Measurements from ENCODE around the gene RNF144B. TPM values are rescaled to one million over a fixed set of nuclear protein-coding genes. Genes with fewer than 3 reads are reported as not detected.
A peak's percentile ranks its signal among the peaks of the same experiment; 100 is the strongest.

The RNF144B gene
- total and polyA plus RNA-seq, 9 of the 15 experiments (the other 6 are each of a cell fraction or from before 2014, with no cell fraction given) = 0.01 TPM; not detected in 8

DNA sequence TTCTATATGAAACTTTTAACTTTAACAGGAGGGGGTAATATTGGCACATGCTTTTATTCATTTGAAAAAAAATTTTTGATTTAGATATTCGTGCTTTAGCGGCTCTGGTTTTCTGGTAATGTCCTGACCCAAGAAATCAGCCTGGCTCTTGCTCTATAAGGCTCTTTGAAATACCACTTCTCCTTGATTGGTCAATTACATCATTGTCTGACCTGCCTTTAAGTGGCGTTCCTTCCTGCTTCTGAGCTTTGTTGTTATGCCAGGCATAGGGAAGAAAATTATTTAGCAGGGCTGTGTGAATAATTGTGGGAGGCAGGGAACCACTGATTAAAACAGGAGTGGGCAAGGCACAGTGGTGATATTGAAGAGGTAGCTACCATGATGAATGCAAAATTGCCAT, 3.9 kb downstream of the RNF144B start (continued):
- TF ChIP-seq, protein P1, sequence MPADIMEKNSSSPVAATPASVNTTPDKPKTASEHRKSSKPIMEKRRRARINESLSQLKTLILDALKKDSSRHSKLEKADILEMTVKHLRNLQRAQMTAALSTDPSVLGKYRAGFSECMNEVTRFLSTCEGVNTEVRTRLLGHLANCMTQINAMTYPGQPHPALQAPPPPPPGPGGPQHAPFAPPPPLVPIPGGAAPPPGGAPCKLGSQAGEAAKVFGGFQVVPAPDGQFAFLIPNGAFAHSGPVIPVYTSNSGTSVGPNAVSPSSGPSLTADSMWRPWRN (IDR thresholded peaks at IDR 0.05; ENCODE audit: low read depth) = no peak
- no peak for TF ChIP-seq KAT8 (IDR thresholded peaks at IDR 0.05; ENCODE audit: low read depth)
- no peak for TF ChIP-seq KAT7 (CRISPR knock-in tag; IDR thresholded peaks at IDR 0.05; ENCODE audit: borderline replicate concordance)
- no peak for TF ChIP-seq PCBP2 (IDR thresholded peaks at IDR 0.05; ENCODE audit: low read depth, low read length, poor library complexity, severe bottlenecking)
- TF ChIP-seq, protein P2, sequence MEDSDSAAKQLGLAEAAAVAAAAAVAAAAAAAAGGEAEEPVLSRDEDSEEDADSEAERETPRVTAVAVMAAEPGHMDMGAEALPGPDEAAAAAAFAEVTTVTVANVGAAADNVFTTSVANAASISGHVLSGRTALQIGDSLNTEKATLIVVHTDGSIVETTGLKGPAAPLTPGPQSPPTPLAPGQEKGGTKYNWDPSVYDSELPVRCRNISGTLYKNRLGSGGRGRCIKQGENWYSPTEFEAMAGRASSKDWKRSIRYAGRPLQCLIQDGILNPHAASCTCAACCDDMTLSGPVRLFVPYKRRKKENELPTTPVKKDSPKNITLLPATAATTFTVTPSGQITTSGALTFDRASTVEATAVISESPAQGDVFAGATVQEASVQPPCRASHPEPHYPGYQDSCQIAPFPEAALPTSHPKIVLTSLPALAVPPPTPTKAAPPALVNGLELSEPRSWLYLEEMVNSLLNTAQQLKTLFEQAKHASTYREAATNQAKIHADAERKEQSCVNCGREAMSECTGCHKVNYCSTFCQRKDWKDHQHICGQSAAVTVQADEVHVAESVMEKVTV (CRISPR knock-in tag; IDR thresholded peaks at IDR 0.05) = no peak
- no peak for TF ChIP-seq MTA3 (IDR thresholded peaks at IDR 0.05; ENCODE audit: borderline replicate concordance)
- no peak for TF ChIP-seq ZKSCAN1 (IDR thresholded peaks at IDR 0.05; ENCODE audit: low read depth, low read length)

DNA sequence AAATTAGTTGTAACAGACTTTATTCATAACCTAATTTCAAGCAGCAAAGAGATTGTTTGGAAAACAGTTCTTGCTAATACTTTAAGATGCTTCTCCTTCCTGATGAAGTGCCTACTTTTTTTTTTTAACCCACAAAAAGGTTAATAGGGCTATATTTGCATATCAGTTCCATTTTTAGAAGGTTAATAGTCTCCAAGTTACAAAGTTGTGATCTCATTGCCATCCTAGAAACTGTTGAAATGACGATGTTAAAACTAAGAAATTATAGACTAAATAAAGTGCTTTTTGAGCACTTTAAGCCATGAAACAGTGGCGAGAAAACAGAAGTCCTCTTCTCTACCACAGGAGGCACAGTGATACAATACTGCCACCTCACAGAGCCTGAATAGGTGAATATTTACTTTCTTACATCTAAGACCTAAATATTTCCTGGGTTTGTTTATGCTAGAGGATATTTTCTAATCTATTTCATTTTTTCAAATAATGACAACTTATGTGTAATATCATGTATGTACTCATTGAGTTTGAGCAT, 5.3 kb downstream of the RNF144B start:
- CTCF ChIA-PET (ENCODE audit: low intra/inter-chr PET ratio) = no interaction called here
- Histone ChIP-seq H3K9me1 (ENCODE audit: control insufficient read depth, insufficient read depth, low read length) (no peaks in the 10 kb centered on the region), H3K27ac (ENCODE audit: extremely low read depth, low read depth, low read length) (no peak overlapping the region), H3K79me2 (ENCODE audit: control insufficient read depth, insufficient read depth, low read length) (no peaks in the 10 kb centered on the region), H3K9ac (ENCODE audit: insufficient read depth in 1 of 2, low read depth in 2 of 2, low read length in 2 of 2) (no peak overlapping the region), H2AFZ (ENCODE audit: low read depth, low read length) (no peak overlapping the region), H3K27me3 (ENCODE audit: control insufficient read depth in 2 of 2, insufficient read depth in 2 of 2, low read length in 2 of 2) (peaks cover 5 to 15% of the 10 kb centered on the region in 2 experiments; a peak in 4 of 5 replicates), H3K4me1 (replicated peaks in 1 of 2; ENCODE audit: control insufficient read depth in 2 of 2, insufficient read depth in 2 of 2, low read length in 2 of 2) (peaks cover 0 to 1% of the 10 kb centered on the region in 2 experiments; a peak in 2 of 5 replicates), H4K20me1 (replicated peaks; ENCODE audit: control insufficient read depth, insufficient read depth, low read length) (no peaks in the 10 kb centered on the region), H3K4me3 (no peak overlapping the region), H3K4me2 (ENCODE audit: insufficient read depth, low read length) (no peak overlapping the region), H3K36me3 (ENCODE audit: control insufficient read depth, insufficient read depth, low read length) (no peaks in the 10 kb centered on the region), H3K9me3 (replicated peaks; ENCODE audit: control insufficient read depth, insufficient read depth, low read depth, low read length) (no peaks in the 10 kb centered on the region)
- POLR2A ChIA-PET = no interaction called here
- ATAC-seq (peak; percentile 62), FAIRE-seq (no peak), DNase-seq (ENCODE audit: extremely low read depth in 1 of 4, low spot score in 3 of 4) (no peak)
- WGBS (ENCODE audit: insufficient coverage, low coverage, missing lambda C conversion rate) = 3% methylated on average over 2 of the region's 2 CpGs
- in situ Hi-C loops (cut with MboI) = no loop called here
- intact Hi-C loops (cut with micrococcal nuclease) = no loop called here
- no TSS peak for BruUV-seq (replicated peaks)
- TF ChIP-seq ZNF431 (CRISPR knock-in tag; IDR thresholded peaks at IDR 0.05) (no peak), GATAD2B (IDR thresholded peaks at IDR 0.05; ENCODE audit: borderline replicate concordance) (no peak), DIDO1 (tag; IDR thresholded peaks at IDR 0.05; ENCODE audit: low read depth) (no peak), HOXB6 (CRISPR knock-in tag; IDR thresholded peaks at IDR 0.05; ENCODE audit: borderline replicate concordance) (no peak), HEY1 (CRISPR knock-in tag; IDR thresholded peaks at IDR 0.05; ENCODE audit: borderline replicate concordance) (no peak), NRF1 (conservative IDR thresholded peaks at IDR 0.05 in 1 of 2, IDR thresholded peaks at IDR 0.05 in 1 of 2) (no peak), COPS2 (conservative IDR thresholded peaks at IDR 0.05) (no peak), ZEB2 (IDR thresholded peaks at IDR 0.05) (no peak)
- TF ChIP-seq, protein P3, sequence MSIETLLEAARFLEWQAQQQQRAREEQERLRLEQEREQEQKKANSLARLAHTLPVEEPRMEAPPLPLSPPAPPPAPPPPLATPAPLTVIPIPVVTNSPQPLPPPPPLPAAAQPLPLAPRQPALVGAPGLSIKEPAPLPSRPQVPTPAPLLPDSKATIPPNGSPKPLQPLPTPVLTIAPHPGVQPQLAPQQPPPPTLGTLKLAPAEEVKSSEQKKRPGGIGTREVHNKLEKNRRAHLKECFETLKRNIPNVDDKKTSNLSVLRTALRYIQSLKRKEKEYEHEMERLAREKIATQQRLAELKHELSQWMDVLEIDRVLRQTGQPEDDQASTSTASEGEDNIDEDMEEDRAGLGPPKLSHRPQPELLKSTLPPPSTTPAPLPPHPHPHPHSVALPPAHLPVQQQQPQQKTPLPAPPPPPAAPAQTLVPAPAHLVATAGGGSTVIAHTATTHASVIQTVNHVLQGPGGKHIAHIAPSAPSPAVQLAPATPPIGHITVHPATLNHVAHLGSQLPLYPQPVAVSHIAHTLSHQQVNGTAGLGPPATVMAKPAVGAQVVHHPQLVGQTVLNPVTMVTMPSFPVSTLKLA (conservative IDR thresholded peaks at IDR 0.05) = no peak
- TF ChIP-seq, protein P4, sequence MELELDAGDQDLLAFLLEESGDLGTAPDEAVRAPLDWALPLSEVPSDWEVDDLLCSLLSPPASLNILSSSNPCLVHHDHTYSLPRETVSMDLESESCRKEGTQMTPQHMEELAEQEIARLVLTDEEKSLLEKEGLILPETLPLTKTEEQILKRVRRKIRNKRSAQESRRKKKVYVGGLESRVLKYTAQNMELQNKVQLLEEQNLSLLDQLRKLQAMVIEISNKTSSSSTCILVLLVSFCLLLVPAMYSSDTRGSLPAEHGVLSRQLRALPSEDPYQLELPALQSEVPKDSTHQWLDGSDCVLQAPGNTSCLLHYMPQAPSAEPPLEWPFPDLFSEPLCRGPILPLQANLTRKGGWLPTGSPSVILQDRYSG (tag; conservative IDR thresholded peaks at IDR 0.05; ENCODE audit: low read depth) = no peak

Measured in K562 (cell line).